A549 (cell line): ENCODE data around the gene GULP1. TPM values are rescaled to one million over a fixed set of nuclear protein-coding genes. Genes with fewer than 3 reads are reported as not detected.

Experiments
- ATAC-seq, 2 experiments: fragments of 200-7000 bp in 1 of 2; fragments of >200 bp in 1 of 2; cut with Nextera tagmentation in 1 of 2; cut with Tn5 transposase in 1 of 2; 3 replicates each; pipeline versions ENCODE4 v1.8.0 to v1.9.1; 2018 to 2020; ENCODE audit warnings: mild to moderate bottlenecking in 1 of 2, moderate library complexity in 1 of 2
- CTCF ChIA-PET: fragments of 300-600 bp; sonication (Branson Sonifier 250); formaldehyde crosslinking; extraction: SDS; loops from one replicate; lab custom pipeline; 2021; ENCODE audit warnings: antibody characterized with exemption, inconsistent platforms; lab: Yijun Ruan, JAX
- POLR2A ChIA-PET: fragments of 350-600 bp; formaldehyde crosslinking; extraction: SDS; loops from one replicate; lab custom pipeline; 2021; ENCODE audit warnings: antibody characterized with exemption, inconsistent platforms; lab: Yijun Ruan, JAX
- DNase-seq, 2 experiments: peaks; one replicate each; pipeline versions ENCODE4 v3.0.0 to v3.0.0-alpha.2; 2011 to 2016; ENCODE audit warnings: low read depth in 1 of 2, low spot score in 1 of 2
- FAIRE-seq: peaks from 2 replicates; lab custom pipeline; 2011; peaks lifted over from hg19 to GRCh38; lab: Jason Lieb, UNC
- H3K27ac ChIP-seq, 2 experiments: fragments of >200 bp; sonication (Bioruptor Twin); formaldehyde crosslinking; 3 replicates each; pipeline ENCODE4 v1.5.1; 2016 to 2017
- H3K4me1 ChIP-seq: fragments of >200 bp; sonication (Bioruptor Twin); formaldehyde crosslinking; 3 replicates; pipeline ENCODE4 v1.6.1; 2016
- H3K4me2 ChIP-seq: fragments of >200 bp; sonication (Bioruptor Twin); formaldehyde crosslinking; 3 replicates; pipeline ENCODE4 v1.6.1; 2016
- H3K4me3 ChIP-seq: fragments of >200 bp; sonication (Bioruptor Twin); formaldehyde crosslinking; 3 replicates; pipeline ENCODE4 v1.5.1; 2016
- H3K9me3 ChIP-seq: fragments of >200 bp; sonication (Bioruptor Twin); formaldehyde crosslinking; 3 replicates; pipeline ENCODE4 v1.6.1; 2016
- CBX2 ChIP-seq: fragments of 200-600 bp; sonication (generic); IDR thresholded peaks from 2 replicates; pipeline ENCODE4 v1.6.1; 2016; ENCODE audit warnings: low read depth, mild to moderate bottlenecking, borderline replicate concordance
- FOSL2 ChIP-seq, 2 experiments: fragments of 450-650 bp in 1 of 2; fragments of >200 bp in 1 of 2; sonication (Bioruptor Twin) in 1 of 2; formaldehyde crosslinking; IDR thresholded peaks; 2 replicates each; pipeline versions ENCODE4 v1.5.0 to v1.6.1; 2016 to 2020; ENCODE audit warnings: mild to moderate bottlenecking in 1 of 2, moderate library complexity in 1 of 2
- FOXS1 ChIP-seq: fragments of 250-450 bp; sonication (Bioruptor Pico); IDR thresholded peaks from 2 replicates; pipeline ENCODE4 v1.5.0; 2020; ENCODE audit warnings: mild to moderate bottlenecking, moderate library complexity
- GATA3 ChIP-seq: IDR thresholded peaks from 2 replicates; pipeline ENCODE4 v1.6.1; 2012; ENCODE audit warnings: borderline replicate concordance
- HEYL ChIP-seq: fragments of 250-450 bp; sonication (Bioruptor Pico); IDR thresholded peaks from 2 replicates; pipeline ENCODE4 v1.8.0; 2021; ENCODE audit warnings: mild to moderate bottlenecking, moderate library complexity
- HOXB5 ChIP-seq: fragments of 250-450 bp; sonication (Bioruptor Pico); IDR thresholded peaks from 2 replicates; pipeline ENCODE4 v1.5.0; 2020; ENCODE audit warnings: mild to moderate bottlenecking, moderate library complexity
- JUN ChIP-seq, 2 experiments: fragments of >200 bp; sonication (Bioruptor Twin); formaldehyde crosslinking; IDR thresholded peaks; 2 replicates in 1 of 2; 3 replicates in 1 of 2; pipeline ENCODE4 v1.6.1; 2016 to 2017
- JUNB ChIP-seq: fragments of >200 bp; sonication (Bioruptor Twin); formaldehyde crosslinking; IDR thresholded peaks from 2 replicates; pipeline ENCODE4 v1.6.1; 2016
- MAFK ChIP-seq: fragments of 450-650 bp; IDR thresholded peaks from 2 replicates; pipeline ENCODE4 v1.6.1; 2014; ENCODE audit not compliant: partially characterized antibody
- MYC ChIP-seq: IDR thresholded peaks from 2 replicates; pipeline ENCODE4 v1.6.1; 2012; ENCODE audit warnings: mild to moderate bottlenecking, inconsistent platforms, low read length, improper control_type of control experiment, borderline replicate concordance
- PBX3 ChIP-seq: IDR thresholded peaks from 2 replicates; pipeline ENCODE4 v1.6.1; 2012
- PHF8 ChIP-seq: fragments of 200-600 bp; sonication (generic); IDR thresholded peaks from 2 replicates; pipeline ENCODE4 v1.6.1; 2016; ENCODE audit warnings: low read depth, mild to moderate bottlenecking, antibody characterized with exemption, moderate library complexity, borderline replicate concordance
- RARB ChIP-seq: fragments of 250-450 bp; sonication (Bioruptor Pico); IDR thresholded peaks from 2 replicates; pipeline ENCODE4 v1.8.0; 2021; ENCODE audit warnings: mild to moderate bottlenecking, moderate library complexity
- RCOR1 ChIP-seq: fragments of 150-350 bp; IDR thresholded peaks from 2 replicates; pipeline ENCODE4 v1.6.1; 2014; ENCODE audit warnings: antibody characterized with exemption, low read length, low read depth
- REST ChIP-seq: fragments of 200-600 bp; sonication (generic); IDR thresholded peaks from 2 replicates; pipeline ENCODE4 v1.6.1; 2016; ENCODE audit warnings: antibody characterized with exemption, mild to moderate bottlenecking, moderate library complexity
- RFX5 ChIP-seq: fragments of 450-650 bp; IDR thresholded peaks from 2 replicates; pipeline ENCODE4 v1.7.1; 2014; ENCODE audit warnings: antibody characterized with exemption, mild to moderate bottlenecking, moderate library complexity
- RNF2 ChIP-seq: fragments of 200-600 bp; sonication (generic); IDR thresholded peaks from 2 replicates; pipeline ENCODE4 v1.6.1; 2016; ENCODE audit warnings: low read depth, mild to moderate bottlenecking, antibody characterized with exemption, moderate library complexity, borderline replicate concordance
- SMC3 ChIP-seq: fragments of >200 bp; sonication (Bioruptor Twin); formaldehyde crosslinking; IDR thresholded peaks from 3 replicates; pipeline ENCODE4 v1.6.1; 2018; ENCODE audit warnings: inconsistent platforms
- ZNF302 ChIP-seq: fragments of 250-450 bp; sonication (Bioruptor Pico); IDR thresholded peaks from 2 replicates; pipeline ENCODE4 v1.9.0; 2021; ENCODE audit warnings: inconsistent platforms, mild to moderate bottlenecking, moderate library complexity
- WGBS: methylation state at CpG from one replicate; pipeline ENCODE4 v1.1.6; 2017; ENCODE audit errors: missing lambda C conversion rate; 5-methylcytosine and 5-hydroxymethylcytosine counted together
- polyA plus RNA-seq, 4 experiments: library from polyadenylated mRNA; depleted of rRNA in 3 of 4; stranded (reverse); fragments of >200 nt; fragmentation: RNase III in 1 of 4; extraction: RNeasy Plus Mini Kit Qiagen cat#74134 plus additional on column Dnase treatment in 1 of 4; gene quantifications; 2 replicates in 3 of 4; 3 replicates in 1 of 4; pipeline ENCODE4 v1.2.3, GENCODE V29; 2011 to 2017
- TF ChIP-seq, protein P1 (sequence below): IDR thresholded peaks from 2 replicates; pipeline ENCODE4 v1.6.1; 2012; ENCODE audit warnings: low read depth, borderline replicate concordance
- TF ChIP-seq, protein P2 (sequence below): fragments of >200 bp; sonication (Bioruptor Twin); formaldehyde crosslinking; IDR thresholded peaks from 3 replicates; pipeline ENCODE4 v1.5.1; 2016
- TF ChIP-seq, protein P3 (sequence below): fragments of 250-450 bp; sonication (Bioruptor Pico); IDR thresholded peaks from 2 replicates; pipeline ENCODE4 v1.5.0; 2020; ENCODE audit warnings: low read depth, mild to moderate bottlenecking, moderate library complexity
- TF ChIP-seq, protein P4 (sequence below): fragments of 450-650 bp; IDR thresholded peaks from 2 replicates; pipeline ENCODE4 v1.6.1; 2014; ENCODE audit warnings: antibody characterized with exemption

Gene GULP1
- polyA plus RNA-seq, 2 of the 4 experiments (the other 2 are of a cell fraction), result 30.7 to 89.2 TPM

DNA sequence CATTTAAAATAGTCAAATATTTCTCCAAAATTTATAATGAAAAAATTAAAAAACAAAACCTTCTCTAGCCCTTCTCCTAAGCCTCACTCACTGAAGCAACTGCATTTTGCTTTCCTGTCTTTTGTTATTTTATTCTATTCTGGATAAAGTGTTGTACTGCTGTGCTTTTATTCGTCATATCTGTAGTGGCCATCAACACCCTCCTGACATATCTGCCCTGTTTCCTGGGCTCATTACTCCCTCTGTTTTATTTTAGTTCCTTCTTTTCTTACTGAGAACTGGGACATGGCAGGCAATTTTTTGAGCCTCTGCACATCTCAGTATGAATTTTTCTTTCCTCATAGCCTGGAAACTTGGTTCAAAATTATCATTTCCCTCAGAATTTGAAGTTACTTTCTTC, 224.2 kb downstream of the GULP1 start:
- 94% methylated on average over 1 of the region's 1 CpG for WGBS
- Histone ChIP-seq H3K4me1 (peaks cover 9% of the 10 kb centered on the region; the same call in 1 of the 3 replicates), H3K4me3 (no peak overlapping the region), H3K4me2 (no peak overlapping the region), H3K27ac (no peak overlapping the region), H3K9me3 (no peaks in the 10 kb centered on the region)
- POLR2A ChIA-PET, result no interaction called here
- TF ChIP-seq SMC3 (no peak), RCOR1 (no peak), MYC (no peak), ZNF302 (no peak), HEYL (CRISPR knock-in tag) (no peak), JUN (IDR thresholded peaks at IDR 0.05) (no peak), RNF2 (no peak), RARB (no peak), PHF8 (no peak), CBX2 (no peak), PBX3 (no peak), FOXS1 (CRISPR knock-in tag) (no peak), MAFK (no peak)
- TF ChIP-seq, protein P1, sequence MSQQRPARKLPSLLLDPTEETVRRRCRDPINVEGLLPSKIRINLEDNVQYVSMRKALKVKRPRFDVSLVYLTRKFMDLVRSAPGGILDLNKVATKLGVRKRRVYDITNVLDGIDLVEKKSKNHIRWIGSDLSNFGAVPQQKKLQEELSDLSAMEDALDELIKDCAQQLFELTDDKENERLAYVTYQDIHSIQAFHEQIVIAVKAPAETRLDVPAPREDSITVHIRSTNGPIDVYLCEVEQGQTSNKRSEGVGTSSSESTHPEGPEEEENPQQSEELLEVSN, result no peak
- TF ChIP-seq, protein P2, sequence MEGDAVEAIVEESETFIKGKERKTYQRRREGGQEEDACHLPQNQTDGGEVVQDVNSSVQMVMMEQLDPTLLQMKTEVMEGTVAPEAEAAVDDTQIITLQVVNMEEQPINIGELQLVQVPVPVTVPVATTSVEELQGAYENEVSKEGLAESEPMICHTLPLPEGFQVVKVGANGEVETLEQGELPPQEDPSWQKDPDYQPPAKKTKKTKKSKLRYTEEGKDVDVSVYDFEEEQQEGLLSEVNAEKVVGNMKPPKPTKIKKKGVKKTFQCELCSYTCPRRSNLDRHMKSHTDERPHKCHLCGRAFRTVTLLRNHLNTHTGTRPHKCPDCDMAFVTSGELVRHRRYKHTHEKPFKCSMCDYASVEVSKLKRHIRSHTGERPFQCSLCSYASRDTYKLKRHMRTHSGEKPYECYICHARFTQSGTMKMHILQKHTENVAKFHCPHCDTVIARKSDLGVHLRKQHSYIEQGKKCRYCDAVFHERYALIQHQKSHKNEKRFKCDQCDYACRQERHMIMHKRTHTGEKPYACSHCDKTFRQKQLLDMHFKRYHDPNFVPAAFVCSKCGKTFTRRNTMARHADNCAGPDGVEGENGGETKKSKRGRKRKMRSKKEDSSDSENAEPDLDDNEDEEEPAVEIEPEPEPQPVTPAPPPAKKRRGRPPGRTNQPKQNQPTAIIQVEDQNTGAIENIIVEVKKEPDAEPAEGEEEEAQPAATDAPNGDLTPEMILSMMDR, result no peak
- TF ChIP-seq, protein P3, sequence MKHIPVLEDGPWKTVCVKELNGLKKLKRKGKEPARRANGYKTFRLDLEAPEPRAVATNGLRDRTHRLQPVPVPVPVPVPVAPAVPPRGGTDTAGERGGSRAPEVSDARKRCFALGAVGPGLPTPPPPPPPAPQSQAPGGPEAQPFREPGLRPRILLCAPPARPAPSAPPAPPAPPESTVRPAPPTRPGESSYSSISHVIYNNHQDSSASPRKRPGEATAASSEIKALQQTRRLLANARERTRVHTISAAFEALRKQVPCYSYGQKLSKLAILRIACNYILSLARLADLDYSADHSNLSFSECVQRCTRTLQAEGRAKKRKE (CRISPR knock-in tag), result no peak
- TF ChIP-seq, protein P4, sequence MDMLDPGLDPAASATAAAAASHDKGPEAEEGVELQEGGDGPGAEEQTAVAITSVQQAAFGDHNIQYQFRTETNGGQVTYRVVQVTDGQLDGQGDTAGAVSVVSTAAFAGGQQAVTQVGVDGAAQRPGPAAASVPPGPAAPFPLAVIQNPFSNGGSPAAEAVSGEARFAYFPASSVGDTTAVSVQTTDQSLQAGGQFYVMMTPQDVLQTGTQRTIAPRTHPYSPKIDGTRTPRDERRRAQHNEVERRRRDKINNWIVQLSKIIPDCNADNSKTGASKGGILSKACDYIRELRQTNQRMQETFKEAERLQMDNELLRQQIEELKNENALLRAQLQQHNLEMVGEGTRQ, result no peak
- CTCF ChIA-PET, result no interaction called here
- DNase-seq (no peak), ATAC-seq (no peak), FAIRE-seq (no peak)

GRCh38 chr2:188517549-188518215, 226.0 kb downstream of the GULP1 start:
- Histone ChIP-seq H3K4me1 (0 out of 3 replicates have a peak, but pooled peaks cover 2% of the 10 kb centered on the region), H3K4me3 (no peak overlapping the region), H3K4me2 (no peak overlapping the region), H3K27ac (no peak overlapping the region), H3K9me3 (no peaks in the 10 kb centered on the region)
- 90% methylated on average over 7 of the region's 7 CpGs for WGBS
- POLR2A ChIA-PET, result no interaction called here
- no peak for FAIRE-seq
- no peak for DNase-seq
- no peak for ATAC-seq
- CTCF ChIA-PET, result interaction anchor here (1.1 kb wide), 1 partner anchor 67 kb away, joined by 3 read pairs; no protein-coding TSS in a partner anchor
- TF ChIP-seq HOXB5 (CRISPR knock-in tag) (no peak), FOSL2 (IDR thresholded peaks at IDR 0.05) (no peak), FOSL2 (CRISPR knock-in tag; IDR thresholded peaks at IDR 0.05) (no peak), CBX2 (no peak), RFX5 (no peak), GATA3 (no peak), RNF2 (no peak), JUNB (no peak), REST (no peak), RCOR1 (no peak)
- TF ChIP-seq, protein P4, result no peak
